ENCODE data around the gene CASKIN1. TPM values are rescaled to one million over a fixed set of nuclear protein-coding genes. Genes with fewer than 3 reads are reported as not detected.

The CASKIN1 gene
- total RNA-seq, 1 experiment from 2014 or later, result 4.5 TPM

DNA sequence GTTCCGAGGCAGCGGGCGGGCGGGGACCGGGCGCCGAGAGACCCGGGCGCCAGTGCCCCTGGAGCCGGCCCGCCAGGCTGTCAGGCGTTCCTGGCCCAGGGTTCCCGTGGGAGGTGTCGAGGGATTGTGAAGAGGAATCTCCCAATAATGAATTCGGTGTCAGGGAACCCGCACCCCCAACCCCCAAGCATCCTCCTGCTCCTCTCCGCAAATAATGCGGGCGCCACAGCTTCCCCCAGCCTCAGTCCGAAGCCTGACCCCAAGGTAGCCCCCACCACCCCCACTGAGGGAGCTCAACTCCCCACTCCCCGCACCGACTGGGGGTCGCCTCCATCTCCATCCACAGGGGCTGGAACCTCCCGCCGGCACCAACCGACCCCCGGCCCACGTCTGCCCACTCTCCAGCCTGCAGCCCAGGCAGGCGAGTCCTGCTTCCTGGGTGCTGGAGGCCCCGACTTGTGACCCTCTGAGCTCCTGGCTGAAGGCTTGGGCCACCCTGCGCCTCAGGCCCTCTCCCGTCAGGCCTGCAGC lies 641 bp upstream of the CASKIN1 start:
- H3K27me3 ChIP-seq (ENCODE audit: control insufficient read depth, insufficient read depth, low read length), result no peaks in the 10 kb centered on the region
- POLR2A ChIA-PET, result interaction anchor here (0.6 kb wide), 1 partner anchor 41 kb away, joined by 9 read pairs; no protein-coding TSS in a partner anchor

DNA sequence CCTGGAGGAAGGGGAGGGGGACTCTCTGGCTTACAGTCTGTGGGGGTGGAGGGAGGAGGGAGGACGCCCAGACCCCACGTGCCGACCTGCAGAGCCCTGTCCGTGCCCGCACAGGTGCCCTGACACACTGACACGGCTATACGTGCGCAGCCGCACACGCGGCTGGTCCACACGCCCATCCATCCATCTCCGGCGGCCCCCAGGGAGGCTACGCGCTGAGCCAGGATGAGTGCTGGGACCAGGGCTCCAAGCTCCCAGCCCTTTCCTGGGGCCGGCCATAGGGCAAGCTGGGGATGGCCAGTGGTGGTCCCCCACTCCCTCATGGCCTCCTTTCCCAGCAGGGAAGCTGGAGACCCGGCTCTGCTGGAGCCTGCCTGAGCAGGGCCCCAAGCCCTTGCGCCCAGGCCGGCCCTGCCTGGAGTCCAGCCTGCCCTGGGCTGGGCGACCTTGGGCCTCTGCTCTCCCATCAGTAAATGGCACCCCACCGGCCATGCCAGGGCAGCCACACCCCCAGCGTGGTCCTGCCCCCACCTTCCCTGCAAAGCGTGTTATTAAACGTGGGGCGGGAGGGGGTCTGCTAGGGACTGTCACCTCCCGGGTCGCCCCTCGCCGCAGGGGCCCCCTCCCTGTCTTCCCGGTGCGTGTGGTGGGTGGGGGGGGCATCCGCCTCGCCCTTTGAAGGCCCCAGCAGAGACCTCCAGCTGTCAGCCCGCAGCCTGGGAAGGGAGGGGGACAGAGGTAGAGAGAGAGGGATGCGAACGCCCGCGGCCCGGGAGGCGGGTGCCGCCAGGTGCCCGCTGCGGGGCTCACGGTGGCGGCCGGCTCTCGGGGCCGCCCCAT lies 863 bp downstream of the CASKIN1 start:
- POLR2A ChIA-PET, result interaction anchor here (0.6 to 0.8 kb wide), 2 partner anchors 15 to 19 kb away, joined by 3 to 7 read pairs; no protein-coding TSS in a partner anchor
- DNase-seq (ENCODE audit: low read depth, low spot score) (no peak), ATAC-seq (peak; percentile 52)
- CTCF ChIA-PET, result interaction anchor here (0.6 to 0.7 kb wide), 2 partner anchors 30 to 55 kb away, joined by 3 to 5 read pairs; no protein-coding TSS in a partner anchor
- BruUV-seq (replicated peaks), result no TSS peak
- no peaks in the 10 kb centered on the region for H3K36me3 ChIP-seq (ENCODE audit: control insufficient read depth, insufficient read depth, low read length)
- TF ChIP-seq, protein P1, sequence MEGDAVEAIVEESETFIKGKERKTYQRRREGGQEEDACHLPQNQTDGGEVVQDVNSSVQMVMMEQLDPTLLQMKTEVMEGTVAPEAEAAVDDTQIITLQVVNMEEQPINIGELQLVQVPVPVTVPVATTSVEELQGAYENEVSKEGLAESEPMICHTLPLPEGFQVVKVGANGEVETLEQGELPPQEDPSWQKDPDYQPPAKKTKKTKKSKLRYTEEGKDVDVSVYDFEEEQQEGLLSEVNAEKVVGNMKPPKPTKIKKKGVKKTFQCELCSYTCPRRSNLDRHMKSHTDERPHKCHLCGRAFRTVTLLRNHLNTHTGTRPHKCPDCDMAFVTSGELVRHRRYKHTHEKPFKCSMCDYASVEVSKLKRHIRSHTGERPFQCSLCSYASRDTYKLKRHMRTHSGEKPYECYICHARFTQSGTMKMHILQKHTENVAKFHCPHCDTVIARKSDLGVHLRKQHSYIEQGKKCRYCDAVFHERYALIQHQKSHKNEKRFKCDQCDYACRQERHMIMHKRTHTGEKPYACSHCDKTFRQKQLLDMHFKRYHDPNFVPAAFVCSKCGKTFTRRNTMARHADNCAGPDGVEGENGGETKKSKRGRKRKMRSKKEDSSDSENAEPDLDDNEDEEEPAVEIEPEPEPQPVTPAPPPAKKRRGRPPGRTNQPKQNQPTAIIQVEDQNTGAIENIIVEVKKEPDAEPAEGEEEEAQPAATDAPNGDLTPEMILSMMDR (IDR thresholded peaks at IDR 0.05), result no peak
- TF ChIP-seq POLR2AphosphoS5 (IDR thresholded peaks at IDR 0.05; ENCODE audit: low read depth, low read length) (no peak), SIN3A (IDR thresholded peaks at IDR 0.05; ENCODE audit: borderline replicate concordance, insufficient read depth, low read depth, low read length) (no peak), TCF7L2 (IDR thresholded peaks at IDR 0.05; ENCODE audit: low read depth, low read length) (no peak)
- TF ChIP-seq, protein P2, sequence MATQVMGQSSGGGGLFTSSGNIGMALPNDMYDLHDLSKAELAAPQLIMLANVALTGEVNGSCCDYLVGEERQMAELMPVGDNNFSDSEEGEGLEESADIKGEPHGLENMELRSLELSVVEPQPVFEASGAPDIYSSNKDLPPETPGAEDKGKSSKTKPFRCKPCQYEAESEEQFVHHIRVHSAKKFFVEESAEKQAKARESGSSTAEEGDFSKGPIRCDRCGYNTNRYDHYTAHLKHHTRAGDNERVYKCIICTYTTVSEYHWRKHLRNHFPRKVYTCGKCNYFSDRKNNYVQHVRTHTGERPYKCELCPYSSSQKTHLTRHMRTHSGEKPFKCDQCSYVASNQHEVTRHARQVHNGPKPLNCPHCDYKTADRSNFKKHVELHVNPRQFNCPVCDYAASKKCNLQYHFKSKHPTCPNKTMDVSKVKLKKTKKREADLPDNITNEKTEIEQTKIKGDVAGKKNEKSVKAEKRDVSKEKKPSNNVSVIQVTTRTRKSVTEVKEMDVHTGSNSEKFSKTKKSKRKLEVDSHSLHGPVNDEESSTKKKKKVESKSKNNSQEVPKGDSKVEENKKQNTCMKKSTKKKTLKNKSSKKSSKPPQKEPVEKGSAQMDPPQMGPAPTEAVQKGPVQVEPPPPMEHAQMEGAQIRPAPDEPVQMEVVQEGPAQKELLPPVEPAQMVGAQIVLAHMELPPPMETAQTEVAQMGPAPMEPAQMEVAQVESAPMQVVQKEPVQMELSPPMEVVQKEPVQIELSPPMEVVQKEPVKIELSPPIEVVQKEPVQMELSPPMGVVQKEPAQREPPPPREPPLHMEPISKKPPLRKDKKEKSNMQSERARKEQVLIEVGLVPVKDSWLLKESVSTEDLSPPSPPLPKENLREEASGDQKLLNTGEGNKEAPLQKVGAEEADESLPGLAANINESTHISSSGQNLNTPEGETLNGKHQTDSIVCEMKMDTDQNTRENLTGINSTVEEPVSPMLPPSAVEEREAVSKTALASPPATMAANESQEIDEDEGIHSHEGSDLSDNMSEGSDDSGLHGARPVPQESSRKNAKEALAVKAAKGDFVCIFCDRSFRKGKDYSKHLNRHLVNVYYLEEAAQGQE (IDR thresholded peaks at IDR 0.05; ENCODE audit: insufficient read depth in 1 of 2, low read depth in 2 of 2, low read length in 1 of 2), result no peak
- intact Hi-C loops (cut with micrococcal nuclease; ENCODE audit: unreplicated experiment), result no loop called here
- in situ Hi-C loops (cut with HindIII; ENCODE audit: low pct_unique_long_range_greater_than_20kb, low sequenced_read_pairs), result no loop called here
- H3K27me3 ChIP-seq (ENCODE audit: control insufficient read depth, insufficient read depth, low read length), result no peaks in the 10 kb centered on the region
- no peak overlapping the region for H3K27ac ChIP-seq (ENCODE audit: low read length)
- H3K4me3 ChIP-seq (ENCODE audit: low read depth in 2 of 2, low read length in 2 of 2), result peak overlapping the region; percentile 30 to 33; a peak in 3 of 4 replicates
- H3K4me1 ChIP-seq (ENCODE audit: control insufficient read depth, insufficient read depth, low read length), result no peaks in the 10 kb centered on the region; the same call in none of the 2 replicates
- H3K9me3 ChIP-seq (ENCODE audit: control insufficient read depth, insufficient read depth, low read depth, low read length), result no peaks in the 10 kb centered on the region

More for the DNA sequence above, 641 bp upstream of the CASKIN1 start:
- no TSS peak for BruUV-seq (replicated peaks)
- Histone ChIP-seq H3K27ac (ENCODE audit: low read length) (no peak overlapping the region), H3K9me3 (ENCODE audit: control insufficient read depth, insufficient read depth, low read depth, low read length) (no peaks in the 10 kb centered on the region), H3K4me1 (ENCODE audit: control insufficient read depth, insufficient read depth, low read length) (no peaks in the 10 kb centered on the region; the same call in none of the 2 replicates), H3K4me3 (ENCODE audit: low read depth in 2 of 2, low read length in 2 of 2) (peak overlapping the region in 1 of 2 experiments; percentile 20; a peak in 2 of 4 replicates), H3K36me3 (ENCODE audit: control insufficient read depth, insufficient read depth, low read length) (no peaks in the 10 kb centered on the region)
- in situ Hi-C loops (cut with HindIII; ENCODE audit: low pct_unique_long_range_greater_than_20kb, low sequenced_read_pairs) (no loop called here), intact Hi-C loops (cut with micrococcal nuclease; ENCODE audit: unreplicated experiment) (no loop called here)
- DNase-seq (ENCODE audit: low read depth, low spot score) (no peak), ATAC-seq (no peak)
- CTCF ChIA-PET, result no interaction called here
- TF ChIP-seq, protein P2 (IDR thresholded peaks at IDR 0.05; ENCODE audit: insufficient read depth in 1 of 2, low read depth in 2 of 2, low read length in 1 of 2), result no peak
- TF ChIP-seq TCF7L2 (IDR thresholded peaks at IDR 0.05; ENCODE audit: low read depth, low read length) (no peak), SIN3A (IDR thresholded peaks at IDR 0.05; ENCODE audit: borderline replicate concordance, insufficient read depth, low read depth, low read length) (no peak), POLR2AphosphoS5 (IDR thresholded peaks at IDR 0.05; ENCODE audit: low read depth, low read length) (no peak)
- TF ChIP-seq, protein P1 (IDR thresholded peaks at IDR 0.05), result no peak

Measured in Panc1 (cell line).